Right atrium auricular region (tissue), 2 donors: ENCODE measurements around the gene PLXNA1. TPM values are rescaled to one million over a fixed set of nuclear protein-coding genes. Genes with fewer than 3 reads are reported as not detected.

Experiments used
- DNase-seq: peaks from one replicate; pipeline ENCODE4 v3.0.0-alpha.2; 2019; ENCODE audit warnings: low spot score
- H3K27ac ChIP-seq, 2 donors: fragments of 200-600 bp; sonication (generic); 1 replicate in 1 of 2; 2 replicates in 1 of 2; pipeline ENCODE4 v1.5.1; 2016 to 2019
- H3K27me3 ChIP-seq, 2 donors: fragments of 200-600 bp; sonication (generic); one replicate each; pipeline versions ENCODE4 v1.5.1 to v1.6.0; 2017 to 2019
- H3K36me3 ChIP-seq: fragments of 200-600 bp; sonication (generic); one replicate; pipeline ENCODE4 v1.5.1; 2016
- H3K4me1 ChIP-seq, 2 donors: fragments of 200-600 bp; sonication (generic); one replicate each; pipeline versions ENCODE4 v1.5.1 to v1.6.0; 2017 to 2019
- H3K4me3 ChIP-seq, 2 donors: fragments of 200-600 bp; sonication (generic); 1 replicate in 1 of 2; 2 replicates in 1 of 2; pipeline ENCODE4 v1.5.1; 2017 to 2019; ENCODE audit warnings: mild to moderate bottlenecking in 1 of 2, moderate library complexity in 1 of 2
- H3K9me3 ChIP-seq, 2 donors: fragments of 200-600 bp; sonication (generic); one replicate each; pipeline ENCODE4 v1.5.1; 2019
- CTCF ChIP-seq, 2 donors: fragments of 200-600 bp; sonication (generic); IDR thresholded peaks; one replicate each; pipeline ENCODE4 v1.5.1; 2019; ENCODE audit warnings: antibody characterized with exemption in 2 of 2
- total RNA-seq, 2 donors: library from RNA; depleted of rRNA; stranded (reverse); fragments of >200 nt; gene quantifications; one replicate each; pipeline ENCODE4 v1.1.0, GENCODE V29; 2016

The PLXNA1 gene
- total RNA-seq, 2 donors from 2014 or later: 22.9 to 23.3 TPM

- Histone ChIP-seq H3K9me3 (no peaks in the 10 kb centered on the region), H3K4me3 (no peak overlapping the region), H3K27ac (no peak overlapping the region), H3K27me3 (no peaks in the 10 kb centered on the region), H3K4me1 (no peaks in the 10 kb centered on the region), H3K36me3 (peaks cover 39% of the 10 kb centered on the region)
- DNase-seq: no peak
- TF ChIP-seq CTCF (IDR thresholded peaks at IDR 0.05): no peak
These were observed 48.9 kb downstream of the PLXNA1 start for GRCh38 chr3:127031845-127032244.

- Histone ChIP-seq H3K4me3 (no peak overlapping the region), H3K4me1 (no peaks in the 10 kb centered on the region), H3K27ac (no peak overlapping the region), H3K36me3 (peaks cover 39% of the 10 kb centered on the region), H3K27me3 (no peaks in the 10 kb centered on the region), H3K9me3 (no peaks in the 10 kb centered on the region)
- DNase-seq: no peak
- no peak for TF ChIP-seq CTCF (IDR thresholded peaks at IDR 0.05)
These were observed 49.5 kb downstream of the PLXNA1 start for GRCh38 chr3:127032296-127032990.

Other genes with a start within 250 kb of the PLXNA1 start
- not detected for gene PRR23E, start 210.0 kb downstream of the PLXNA1 start, total RNA-seq